ENCODE measurements around the gene SOHLH1.

- TF ChIP-seq POLR2A (IDR thresholded peaks at IDR 0.05; ENCODE audit: low read depth) (no peak), CTCF (IDR thresholded peaks at IDR 0.05) (no peak), POLR2AphosphoS5 (IDR thresholded peaks at IDR 0.05) (no peak)
Observed at GRCh38 chr9:135703726-135704125, 4.4 kb upstream of the SOHLH1 start.

Measured in esophagus muscularis mucosa (tissue), 3 donors.